Esophagus muscularis mucosa (tissue), 3 donors: ENCODE data around the gene ARHGAP24.

Experiments
- EP300 ChIP-seq: sonication (generic); formaldehyde crosslinking; IDR thresholded peaks from one replicate; pipeline ENCODE4 v1.6.1; 2017; ENCODE audit warnings: antibody characterized with exemption
- TF ChIP-seq, protein P1 (sequence below), 3 experiments: fragments of 200-600 bp in 2 of 3; fragments of 450-650 bp in 1 of 3; sonication (generic) in 2 of 3; IDR thresholded peaks; one replicate each; pipeline ENCODE4 v1.5.1; 2017 to 2019; ENCODE audit warnings: antibody characterized with exemption in 3 of 3, mild to moderate bottlenecking in 2 of 3, moderate library complexity in 1 of 3

GRCh38 chr4:85544751-85545150 lies 69.8 kb downstream of the ARHGAP24 start:
- TF ChIP-seq, protein P1, sequence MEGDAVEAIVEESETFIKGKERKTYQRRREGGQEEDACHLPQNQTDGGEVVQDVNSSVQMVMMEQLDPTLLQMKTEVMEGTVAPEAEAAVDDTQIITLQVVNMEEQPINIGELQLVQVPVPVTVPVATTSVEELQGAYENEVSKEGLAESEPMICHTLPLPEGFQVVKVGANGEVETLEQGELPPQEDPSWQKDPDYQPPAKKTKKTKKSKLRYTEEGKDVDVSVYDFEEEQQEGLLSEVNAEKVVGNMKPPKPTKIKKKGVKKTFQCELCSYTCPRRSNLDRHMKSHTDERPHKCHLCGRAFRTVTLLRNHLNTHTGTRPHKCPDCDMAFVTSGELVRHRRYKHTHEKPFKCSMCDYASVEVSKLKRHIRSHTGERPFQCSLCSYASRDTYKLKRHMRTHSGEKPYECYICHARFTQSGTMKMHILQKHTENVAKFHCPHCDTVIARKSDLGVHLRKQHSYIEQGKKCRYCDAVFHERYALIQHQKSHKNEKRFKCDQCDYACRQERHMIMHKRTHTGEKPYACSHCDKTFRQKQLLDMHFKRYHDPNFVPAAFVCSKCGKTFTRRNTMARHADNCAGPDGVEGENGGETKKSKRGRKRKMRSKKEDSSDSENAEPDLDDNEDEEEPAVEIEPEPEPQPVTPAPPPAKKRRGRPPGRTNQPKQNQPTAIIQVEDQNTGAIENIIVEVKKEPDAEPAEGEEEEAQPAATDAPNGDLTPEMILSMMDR (IDR thresholded peaks at IDR 0.05): no peak
- TF ChIP-seq EP300: no peak
